ENCODE measurements around the gene FOXB1. TPM values are rescaled to one million over a fixed set of nuclear protein-coding genes. Genes with fewer than 3 reads are reported as not detected.
A peak's percentile ranks its signal among the peaks of the same experiment; 100 is the strongest.

The FOXB1 gene
- total and polyA plus RNA-seq, 2 of the 13 experiments (the other 11 are each of a cell fraction or from before 2014, with no cell fraction given): not detected

GRCh38 chr15:59997070-59997701 is 6.9 kb upstream of the FOXB1 start:
- H3K79me2 ChIP-seq (ENCODE audit: insufficient read depth, low read length): no peaks in the 10 kb centered on the region
- 6% methylated on average over 17 of the region's 36 CpGs for WGBS (ENCODE audit: low lambda C conversion rate)
- CTCF ChIA-PET (ENCODE audit: low intra/inter-chr PET ratio, low total read pairs): no interaction called here
- H3K4me1 ChIP-seq (ENCODE audit: insufficient read depth, low read length): peaks cover 11% of the 10 kb centered on the region
- DNase-seq (ENCODE audit: low spot score): no peak
- H3K36me3 ChIP-seq (replicated peaks in 1 of 2; ENCODE audit: control insufficient read depth in 1 of 2, insufficient read depth in 2 of 2, low read length in 2 of 2): no peaks in the 10 kb centered on the region
- no peaks in the 10 kb centered on the region for H3K9me3 ChIP-seq (ENCODE audit: low read length)
- H3K4me3 ChIP-seq (replicated peaks in 1 of 3; ENCODE audit: insufficient read depth in 1 of 3, low read depth in 2 of 3, low read length in 3 of 3): peak overlapping the region in 1 of 3 experiments; percentile 55; a peak in 2 of 6 replicates
- POLR2A ChIA-PET: no interaction called here
- ATAC-seq: peak; percentile 67
- intact Hi-C loops (cut with micrococcal nuclease; ENCODE audit: unreplicated experiment) (no loop called here), in situ Hi-C loops (cut with HindIII; ENCODE audit: extremely low pct_ligation_motif_present, low pct_unique_long_range_greater_than_20kb) (no loop called here)
- peaks cover 19 to 90% of the 10 kb centered on the region in 2 experiments for H3K27me3 ChIP-seq (ENCODE audit: control insufficient read depth in 1 of 2, insufficient read depth in 2 of 2, low read length in 2 of 2)
- FAIRE-seq: no peak
- H2AFZ ChIP-seq (ENCODE audit: low read length): no peak overlapping the region
- no peak overlapping the region for H3K27ac ChIP-seq (ENCODE audit: extremely low read length, insufficient read depth, low read length)
- no peaks in the 10 kb centered on the region for H4K20me1 ChIP-seq (ENCODE audit: insufficient read depth, low read length)
- no TSS peak for BruUV-seq (replicated peaks)
- H3K4me2 ChIP-seq (ENCODE audit: low read depth, low read length): peak overlapping the region; percentile 53
- no peak overlapping the region for H3K9ac ChIP-seq (ENCODE audit: insufficient read depth, low read depth, low read length)
- TF ChIP-seq EZH2 (conservative IDR thresholded peaks at IDR 0.05; ENCODE audit: low read depth, low read length) (0 out of 2 replicates have a peak, but pooled peaks have one; percentile 81), IRF1 (CRISPR knock-in tag; IDR thresholded peaks at IDR 0.05; ENCODE audit: low read depth) (no peak), ZNF704 (CRISPR knock-in tag; IDR thresholded peaks at IDR 0.05; ENCODE audit: borderline replicate concordance) (no peak), ZNF687 (CRISPR knock-in tag; IDR thresholded peaks at IDR 0.05) (peak; percentile 52), HNRNPLL (IDR thresholded peaks at IDR 0.05; ENCODE audit: low read depth, low read length, poor library complexity, severe bottlenecking) (peak; percentile 61), POGZ (CRISPR knock-in tag; IDR thresholded peaks at IDR 0.05) (0 out of 2 replicates have a peak, but pooled peaks have one; percentile 13), GABPB1 (CRISPR knock-in tag; IDR thresholded peaks at IDR 0.05) (peak; percentile 62; the same call in 1 of the 2 replicates), ZNF543 (CRISPR knock-in tag; IDR thresholded peaks at IDR 0.05) (no peak), STAG1 (CRISPR knock-in tag; IDR thresholded peaks at IDR 0.05) (peak; percentile 53), ZNF597 (CRISPR knock-in tag; IDR thresholded peaks at IDR 0.05) (no peak), EED (CRISPR knock-in tag; IDR thresholded peaks at IDR 0.05) (no peak), ETV5 (CRISPR knock-in tag; IDR thresholded peaks at IDR 0.05; ENCODE audit: borderline replicate concordance) (peak; percentile 39; the same call in 1 of the 2 replicates), CTCF (CRISPR knock-in tag; IDR thresholded peaks at IDR 0.05) (peak; percentile 55)
